Measurements from ENCODE around the gene VEZT. TPM values are rescaled to one million over a fixed set of nuclear protein-coding genes. Genes with fewer than 3 reads are reported as not detected.

VEZT gene
- total and polyA plus RNA-seq, 9 of the 15 experiments (the other 6 are each of a cell fraction or from before 2014, with no cell fraction given): 16.1 to 61.5 (median 32.6) TPM

- Histone ChIP-seq H2AFZ (ENCODE audit: low read depth, low read length) (no peak overlapping the region), H3K9me1 (ENCODE audit: control insufficient read depth, insufficient read depth, low read length) (no peaks in the 10 kb centered on the region), H3K9me3 (replicated peaks; ENCODE audit: control insufficient read depth, insufficient read depth, low read depth, low read length) (no peaks in the 10 kb centered on the region), H3K27ac (ENCODE audit: extremely low read depth, low read depth, low read length) (no peak overlapping the region), H3K9ac (ENCODE audit: insufficient read depth in 1 of 2, low read depth in 2 of 2, low read length in 2 of 2) (no peak overlapping the region), H3K4me3 (no peak overlapping the region), H3K4me2 (ENCODE audit: insufficient read depth, low read length) (no peak overlapping the region), H3K79me2 (ENCODE audit: control insufficient read depth, insufficient read depth, low read length) (no peaks in the 10 kb centered on the region), H3K4me1 (replicated peaks in 1 of 2; ENCODE audit: control insufficient read depth in 2 of 2, insufficient read depth in 2 of 2, low read length in 2 of 2) (no peaks in the 10 kb centered on the region), H4K20me1 (replicated peaks; ENCODE audit: control insufficient read depth, insufficient read depth, low read length) (no peaks in the 10 kb centered on the region), H3K27me3 (ENCODE audit: control insufficient read depth in 2 of 2, insufficient read depth in 2 of 2, low read length in 2 of 2) (no peaks in the 10 kb centered on the region), H3K36me3 (ENCODE audit: control insufficient read depth, insufficient read depth, low read length) (peaks cover 26% of the 10 kb centered on the region; the same call in 2 of the 3 replicates)
- DNase-seq (ENCODE audit: extremely low read depth in 1 of 4, low spot score in 3 of 4) (no peak), FAIRE-seq (no peak), ATAC-seq (no peak)
- TF ChIP-seq MTA3 (IDR thresholded peaks at IDR 0.05; ENCODE audit: borderline replicate concordance) (no peak), ZNF3 (CRISPR knock-in tag; IDR thresholded peaks at IDR 0.05) (no peak), MTF1 (CRISPR knock-in tag; IDR thresholded peaks at IDR 0.05; ENCODE audit: borderline replicate concordance) (no peak), ESRRB (CRISPR knock-in tag; IDR thresholded peaks at IDR 0.05; ENCODE audit: borderline replicate concordance) (no peak), ZNF696 (CRISPR knock-in tag; conservative IDR thresholded peaks at IDR 0.05) (no peak), SIN3B (IDR thresholded peaks at IDR 0.05; ENCODE audit: low read depth) (no peak), ZNF668 (CRISPR knock-in tag; IDR thresholded peaks at IDR 0.05) (no peak), NFE2 (IDR thresholded peaks at IDR 0.05; ENCODE audit: low read depth) (no peak), ZBTB33 (CRISPR knock-in tag; IDR thresholded peaks at IDR 0.05) (no peak), TSC22D4 (tag; IDR thresholded peaks at IDR 0.05) (no peak), ASH1L (IDR thresholded peaks at IDR 0.05; ENCODE audit: borderline replicate concordance, low read depth, partially characterized antibody) (no peak), BCL6 (CRISPR knock-in tag; IDR thresholded peaks at IDR 0.05) (no peak)
- ChIA-PET POLR2A (no interaction called here), CTCF (ENCODE audit: low intra/inter-chr PET ratio) (no interaction called here)
- WGBS (ENCODE audit: insufficient coverage, low coverage, missing lambda C conversion rate): 96% methylated on average over 2 of the region's 2 CpGs
- no TSS peak for BruUV-seq (replicated peaks)
- in situ Hi-C loops (cut with MboI) (no loop called here), intact Hi-C loops (cut with micrococcal nuclease) (no loop called here)
Measured at GRCh38 chr12:95291501-95291900, 73.9 kb downstream of the VEZT start.

Data from K562 (cell line).